ENCODE data around the gene KRT74.

GRCh38 chr12:52615208-52615868, 41.7 kb upstream of the KRT74 start:
- TF ChIP-seq POLR2A (IDR thresholded peaks at IDR 0.05), result no peak
- TF ChIP-seq, protein P1, sequence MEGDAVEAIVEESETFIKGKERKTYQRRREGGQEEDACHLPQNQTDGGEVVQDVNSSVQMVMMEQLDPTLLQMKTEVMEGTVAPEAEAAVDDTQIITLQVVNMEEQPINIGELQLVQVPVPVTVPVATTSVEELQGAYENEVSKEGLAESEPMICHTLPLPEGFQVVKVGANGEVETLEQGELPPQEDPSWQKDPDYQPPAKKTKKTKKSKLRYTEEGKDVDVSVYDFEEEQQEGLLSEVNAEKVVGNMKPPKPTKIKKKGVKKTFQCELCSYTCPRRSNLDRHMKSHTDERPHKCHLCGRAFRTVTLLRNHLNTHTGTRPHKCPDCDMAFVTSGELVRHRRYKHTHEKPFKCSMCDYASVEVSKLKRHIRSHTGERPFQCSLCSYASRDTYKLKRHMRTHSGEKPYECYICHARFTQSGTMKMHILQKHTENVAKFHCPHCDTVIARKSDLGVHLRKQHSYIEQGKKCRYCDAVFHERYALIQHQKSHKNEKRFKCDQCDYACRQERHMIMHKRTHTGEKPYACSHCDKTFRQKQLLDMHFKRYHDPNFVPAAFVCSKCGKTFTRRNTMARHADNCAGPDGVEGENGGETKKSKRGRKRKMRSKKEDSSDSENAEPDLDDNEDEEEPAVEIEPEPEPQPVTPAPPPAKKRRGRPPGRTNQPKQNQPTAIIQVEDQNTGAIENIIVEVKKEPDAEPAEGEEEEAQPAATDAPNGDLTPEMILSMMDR (IDR thresholded peaks at IDR 0.05 in 8 of 11, conservative IDR thresholded peaks at IDR 0.05 in 3 of 11), result no peak
